ENCODE data around the gene PDE6B. TPM values are rescaled to one million over a fixed set of nuclear protein-coding genes. Genes with fewer than 3 reads are reported as not detected.

The PDE6B gene
- total RNA-seq, 2 experiments from 2014 or later: 8.7 to 11.4 TPM

GRCh38 chr4:678331-679103, 53.1 kb downstream of the PDE6B start:
- CTCF ChIA-PET: no interaction called here

GRCh38 chr4:679104-679481, 53.7 kb downstream of the PDE6B start:
- ChIA-PET CTCF (no interaction called here), POLR2A (no interaction called here)

More at GRCh38 chr4:678331-679103, 53.1 kb downstream of the PDE6B start:
- POLR2A ChIA-PET: no interaction called here

DNA sequence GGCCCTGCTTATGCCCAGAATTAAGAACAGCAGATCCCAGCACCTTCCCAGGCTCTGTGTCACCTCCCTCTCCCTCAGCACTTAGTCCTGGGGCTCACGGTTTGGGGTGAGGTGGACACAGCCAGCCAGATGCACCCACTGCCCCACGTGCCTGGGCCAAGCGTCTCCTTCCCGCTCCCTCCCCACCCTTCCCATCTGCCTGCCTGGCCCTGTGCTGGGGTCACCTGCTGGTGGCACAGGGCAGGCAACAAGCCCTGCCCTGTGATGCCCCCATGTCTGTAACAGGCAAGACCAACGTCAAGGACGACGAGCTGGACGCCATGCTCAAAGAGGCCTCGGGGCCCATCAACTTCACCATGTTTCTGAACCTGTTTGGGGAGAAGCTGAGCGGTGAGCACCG, 54.3 kb downstream of the PDE6B start:
- ChIA-PET CTCF (interaction anchor here (0.6 kb wide), 1 partner anchor 1331 kb away, joined by 4 read pairs; no protein-coding TSS in a partner anchor), POLR2A (no interaction called here)

DNA sequence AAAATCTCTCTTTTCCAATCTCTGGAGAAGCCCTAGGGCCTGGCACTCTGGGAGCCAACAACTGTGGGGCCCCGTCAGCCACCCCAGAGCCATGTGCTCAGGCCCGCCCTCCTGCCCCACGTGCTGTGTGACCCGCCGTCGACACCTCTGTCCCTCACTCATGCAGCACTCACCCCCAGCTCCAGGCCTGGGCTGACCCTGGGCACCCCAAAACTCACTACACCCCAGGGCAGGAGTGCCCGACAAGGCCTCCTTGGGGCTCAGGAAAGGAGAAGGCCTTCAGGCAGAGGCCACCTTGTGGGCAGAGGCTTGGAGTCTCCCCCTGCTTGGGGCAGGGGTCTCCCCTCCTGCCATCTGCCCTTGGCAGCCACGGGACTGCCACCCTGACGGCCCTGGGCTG, 54.7 kb downstream of the PDE6B start:
- ChIA-PET POLR2A (no interaction called here), CTCF (interaction anchor here (0.6 kb wide), 1 partner anchor 1331 kb away, joined by 4 read pairs; no protein-coding TSS in a partner anchor)

DNA sequence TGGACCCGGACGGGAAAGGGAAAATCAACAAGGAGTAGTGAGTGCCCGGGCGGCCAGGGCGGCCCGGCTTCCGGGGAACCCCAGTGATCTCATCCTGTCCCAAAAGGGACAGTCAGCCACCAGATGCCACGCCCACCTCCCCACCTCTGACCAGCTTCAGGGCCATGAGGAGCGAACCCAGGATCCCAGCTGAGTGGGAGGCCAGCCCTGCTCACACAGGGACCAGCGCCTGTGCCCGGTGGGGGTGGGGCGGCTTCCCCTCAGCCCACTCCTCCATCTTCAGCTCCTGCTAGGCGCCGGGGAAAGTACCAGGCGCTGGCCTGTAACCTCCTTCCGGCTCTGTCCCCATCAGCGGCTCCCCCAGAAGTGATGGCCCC, 55.2 kb downstream of the PDE6B start:
- ChIA-PET CTCF (no interaction called here), POLR2A (no interaction called here)

GRCh38 chr4:680928-681645, 55.7 kb downstream of the PDE6B start:
- ChIA-PET CTCF (no interaction called here), POLR2A (no interaction called here)

GRCh38 chr4:681736-682451, 56.5 kb downstream of the PDE6B start:
- POLR2A ChIA-PET: no interaction called here
- CTCF ChIA-PET: interaction anchor here (1.1 kb wide), 1 partner anchor 79 kb away, joined by 3 read pairs; no protein-coding TSS in a partner anchor

DNA sequence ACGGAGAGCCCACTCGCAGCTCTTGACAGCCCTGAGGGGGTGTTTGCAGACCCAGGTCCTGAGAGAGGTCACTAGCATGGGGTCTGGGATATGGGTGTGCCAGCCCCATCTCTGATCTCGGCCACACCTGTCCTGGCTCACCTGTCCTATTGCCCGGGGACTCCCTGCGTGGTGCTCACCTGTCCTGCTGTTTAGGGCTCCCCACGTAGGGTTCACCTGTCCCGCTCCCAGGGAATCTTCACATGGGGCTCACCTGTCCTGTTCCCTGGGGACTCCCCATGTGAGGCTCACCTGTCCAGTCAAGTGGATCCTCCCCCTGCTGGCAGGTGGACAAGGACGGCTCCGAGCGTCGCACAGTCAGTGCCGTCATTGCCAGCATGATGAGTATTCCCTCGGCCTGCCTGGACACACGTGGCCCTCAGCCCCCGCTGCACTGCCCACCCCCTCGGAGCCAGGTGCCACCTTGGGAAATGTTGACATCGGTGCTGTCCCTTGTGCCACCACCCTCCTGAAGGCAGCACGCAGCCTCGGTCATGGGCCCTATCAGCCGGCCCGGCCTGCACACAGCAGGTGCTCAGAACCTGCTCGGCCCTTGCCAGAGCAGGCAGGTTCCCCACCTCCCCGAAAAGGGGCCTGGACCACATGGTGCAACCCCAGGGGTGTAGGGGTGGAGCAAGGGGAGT, 57.3 kb downstream of the PDE6B start:
- CTCF ChIA-PET: interaction anchor here (1.1 kb wide), 1 partner anchor 80 kb away, joined by 3 read pairs; no protein-coding TSS in a partner anchor
- POLR2A ChIA-PET: no interaction called here

DNA sequence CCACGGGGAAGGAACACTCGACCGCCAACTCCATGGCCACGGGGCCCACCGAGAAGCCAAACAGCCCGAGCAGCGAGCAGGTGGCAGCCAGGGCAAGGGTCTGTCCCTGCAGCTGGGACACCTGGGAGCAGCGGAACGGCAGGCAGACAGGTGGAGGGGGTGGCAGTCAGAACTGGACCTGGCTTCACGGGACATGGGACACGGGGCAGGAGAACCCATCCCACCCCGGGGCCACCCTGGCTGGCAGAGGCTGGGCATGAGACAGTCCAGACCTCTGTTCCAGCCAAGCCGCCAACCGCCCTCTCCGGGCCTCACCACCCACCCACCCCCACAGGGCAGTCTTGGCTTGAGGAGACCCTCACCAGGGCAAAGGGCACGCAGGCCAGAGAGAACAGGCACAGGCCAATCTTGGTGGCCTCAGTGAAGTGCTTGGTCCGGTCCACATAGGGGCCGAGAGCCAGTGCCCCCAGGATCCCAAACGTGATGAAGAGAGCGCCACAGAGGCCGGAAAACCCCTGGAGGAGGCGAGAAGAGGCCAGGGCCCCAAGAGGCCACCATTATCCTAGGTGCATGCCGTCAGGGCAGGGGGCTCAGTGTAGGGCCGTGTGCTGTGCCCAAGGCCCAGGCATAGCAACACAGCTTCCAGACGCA, 58.0 kb downstream of the PDE6B start:
- POLR2A ChIA-PET: interaction anchor here (1.0 kb wide), 1 partner anchor 9 kb away, joined by 3 read pairs; the partner anchor contains the start of genes ATP5ME and MYL5
- CTCF ChIA-PET: interaction anchor here (1.5 kb wide), 1 partner anchor 9 kb away, joined by 9 read pairs; the partner anchor contains the start of genes ATP5ME and MYL5

DNA sequence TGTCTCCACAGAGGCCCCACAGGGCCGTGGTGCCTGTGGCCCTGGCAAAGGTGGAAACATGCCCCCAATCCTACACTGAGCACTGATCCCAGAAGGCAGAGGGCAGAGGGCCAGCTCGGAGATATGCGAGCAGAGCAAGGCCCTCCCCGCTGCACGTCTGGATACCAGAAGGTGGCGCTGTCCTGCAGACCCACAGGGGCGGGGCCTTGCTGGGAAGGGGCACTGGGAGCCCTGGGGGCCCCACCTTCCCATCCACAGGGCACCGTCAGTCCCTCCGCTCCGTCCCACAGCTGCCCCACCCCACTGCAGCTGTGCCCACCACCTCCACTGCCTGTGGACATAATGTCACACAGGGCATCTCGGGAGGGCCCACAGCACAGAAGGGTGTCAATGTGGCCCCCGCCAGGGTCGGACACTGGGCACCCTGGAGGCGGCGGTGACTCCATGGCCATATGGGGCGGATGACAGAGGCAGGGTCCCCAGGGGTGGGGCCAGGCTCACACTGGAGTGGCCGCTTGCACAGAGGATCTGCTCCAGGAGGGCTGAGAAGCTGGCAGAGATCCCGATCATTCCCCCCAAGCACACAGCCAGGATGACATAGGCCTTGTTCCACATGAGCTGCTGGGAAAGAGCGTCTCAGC, 58.7 kb downstream of the PDE6B start:
- CTCF ChIA-PET: interaction anchor here (0.6 to 1.5 kb wide), 2 partner anchors 10 to 172 kb away, joined by 3 to 9 read pairs; partner anchors contain the start of genes ATP5ME and MYL5
- POLR2A ChIA-PET: interaction anchor here (1.0 kb wide), 1 partner anchor 10 kb away, joined by 3 read pairs; the partner anchor contains the start of genes ATP5ME and MYL5

DNA sequence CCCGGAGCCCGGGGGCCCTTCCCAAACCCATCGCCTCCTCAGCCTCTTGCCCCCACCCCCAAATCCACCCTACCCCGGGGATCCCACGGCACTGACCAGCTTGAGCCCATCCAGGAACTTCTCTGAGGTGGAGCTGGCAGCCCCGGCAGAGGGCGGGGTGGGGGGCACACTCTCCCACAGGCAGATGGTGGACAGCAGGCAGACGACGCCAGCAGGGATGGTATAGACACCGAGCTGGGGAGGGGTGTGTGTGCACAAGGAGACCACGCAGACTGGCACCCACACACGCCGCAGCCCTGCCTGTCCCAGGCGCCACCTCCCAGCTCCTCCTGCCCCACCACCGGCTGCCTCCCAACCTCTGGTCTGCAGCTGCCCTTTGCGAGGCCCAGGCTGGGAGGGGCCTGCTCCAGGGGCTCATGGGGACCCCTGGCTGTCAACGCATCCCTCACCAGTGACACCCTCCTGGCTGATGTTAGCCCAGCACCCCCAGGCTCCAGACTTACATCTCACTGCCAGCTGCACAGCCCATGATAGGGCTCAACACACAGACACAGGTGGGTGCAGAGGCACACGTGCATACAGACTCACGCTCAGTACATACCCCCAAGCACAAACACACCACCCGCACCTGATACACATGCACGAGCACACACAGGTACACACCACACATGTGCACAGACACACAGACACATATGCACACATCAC, 59.4 kb downstream of the PDE6B start:
- ChIA-PET CTCF (interaction anchor here (0.6 to 1.5 kb wide), 2 partner anchors 10 to 172 kb away, joined by 3 to 9 read pairs; partner anchors contain the start of genes ATP5ME and MYL5), POLR2A (no interaction called here)

- ChIA-PET POLR2A (no interaction called here), CTCF (no interaction called here)
Measured at GRCh38 chr4:685679-686412, 60.5 kb downstream of the PDE6B start.

GRCh38 chr4:686413-687040, 61.2 kb downstream of the PDE6B start:
- POLR2A ChIA-PET: no interaction called here
- CTCF ChIA-PET: interaction anchor here (1.3 kb wide), 1 partner anchor 15 kb away, joined by 3 read pairs; no protein-coding TSS in a partner anchor

DNA sequence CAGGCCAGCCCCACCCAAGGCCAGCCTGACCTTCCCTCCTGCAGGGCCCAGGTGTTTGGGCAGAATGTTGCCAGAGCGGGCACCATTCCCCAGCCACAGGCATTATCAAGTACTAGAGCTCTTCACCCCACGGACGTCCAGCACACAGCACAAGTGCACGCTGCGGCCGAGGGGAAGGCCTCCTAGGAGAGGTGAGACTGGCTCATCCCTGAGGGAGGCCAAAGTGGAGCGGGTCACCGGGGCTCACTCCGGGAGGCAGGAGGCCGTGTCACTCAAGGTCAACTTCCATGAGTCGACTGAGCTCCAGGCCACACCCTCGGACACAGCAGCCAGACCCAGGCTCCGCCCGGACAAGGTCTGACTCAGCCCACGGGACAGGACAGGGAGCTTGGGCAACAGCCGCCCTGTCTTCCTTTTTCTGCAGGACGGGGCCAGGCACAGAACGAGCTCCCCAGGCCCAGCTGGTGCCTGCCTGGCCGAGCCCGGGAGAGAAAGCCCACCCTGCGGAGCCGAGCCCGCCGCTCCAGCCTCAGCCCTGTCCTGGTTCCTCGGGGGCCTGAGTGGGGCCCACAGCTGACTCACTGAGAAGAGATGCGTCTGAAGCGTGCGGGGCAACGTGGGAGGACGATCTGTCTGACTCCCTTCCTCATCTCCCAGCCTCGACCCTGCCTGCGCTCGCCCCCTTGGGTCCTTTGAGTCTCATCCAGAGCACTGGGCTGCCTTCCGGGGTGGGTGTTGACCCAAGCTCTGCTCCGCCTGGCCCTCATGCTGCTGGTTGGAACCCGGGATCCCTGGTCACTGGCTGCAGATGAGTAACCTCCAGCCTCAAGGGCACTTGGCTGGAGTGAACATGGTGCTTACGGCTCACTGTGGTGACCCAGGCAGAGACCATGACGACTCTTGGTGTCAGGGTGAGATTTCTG, 61.9 kb downstream of the PDE6B start:
- ChIA-PET POLR2A (no interaction called here), CTCF (interaction anchor here (0.6 to 1.3 kb wide), 2 partner anchors 12 to 14 kb away, joined by 3 read pairs; no protein-coding TSS in a partner anchor)

- ChIA-PET CTCF (interaction anchor here (0.6 kb wide), 1 partner anchor 11 kb away, joined by 3 read pairs; no protein-coding TSS in a partner anchor), POLR2A (no interaction called here)
Measured at GRCh38 chr4:687971-688853, 62.8 kb downstream of the PDE6B start.

Measured in activated CD8-positive, alpha-beta memory T cell treated with anti-CD3 and anti-CD28 coated beads for 36 hours (primary cell).